Epithelial cell of esophagus (primary cell): Measurements from ENCODE around the gene AMBP.

Source experiments
- DNase-seq: peaks from one replicate; pipeline ENCODE4 v3.0.0; 2010; ENCODE audit warnings: low read depth
- H3K4me3 ChIP-seq: 2 replicates; pipeline ENCODE4 v1.5.1; 2011; ENCODE audit warnings: mild to moderate bottlenecking, low read length, control low read depth
- TF ChIP-seq, protein P1 (sequence below): IDR thresholded peaks from 2 replicates; pipeline ENCODE4 v1.5.1; 2011; ENCODE audit warnings: low read depth, mild to moderate bottlenecking, low read length, control low read depth, inconsistent platforms; ENCODE audit not compliant: insufficient read depth; ENCODE audit errors: missing control alignments

The AMBP gene

DNA sequence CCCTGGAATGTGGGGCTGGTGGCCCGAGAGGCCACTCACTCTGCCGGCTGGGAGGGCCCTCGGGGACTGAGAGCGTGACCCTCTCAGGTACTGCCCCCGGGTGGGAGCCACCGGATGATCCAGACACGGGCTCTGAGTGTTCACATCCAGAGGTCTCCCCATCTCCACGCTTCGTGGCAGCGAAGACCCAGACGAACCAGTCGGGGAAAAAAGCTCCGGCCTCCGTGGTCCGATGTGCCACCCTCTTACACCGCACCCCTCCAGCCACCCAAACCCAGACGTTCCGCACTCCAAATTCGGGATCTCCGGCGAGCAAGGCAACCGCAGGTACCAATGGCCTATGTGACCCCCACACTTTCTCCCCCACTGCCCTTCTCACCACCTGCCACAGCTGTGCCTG lies 49.5 kb downstream of the AMBP start:
- no peak overlapping the region for H3K4me3 ChIP-seq
- TF ChIP-seq, protein P1, sequence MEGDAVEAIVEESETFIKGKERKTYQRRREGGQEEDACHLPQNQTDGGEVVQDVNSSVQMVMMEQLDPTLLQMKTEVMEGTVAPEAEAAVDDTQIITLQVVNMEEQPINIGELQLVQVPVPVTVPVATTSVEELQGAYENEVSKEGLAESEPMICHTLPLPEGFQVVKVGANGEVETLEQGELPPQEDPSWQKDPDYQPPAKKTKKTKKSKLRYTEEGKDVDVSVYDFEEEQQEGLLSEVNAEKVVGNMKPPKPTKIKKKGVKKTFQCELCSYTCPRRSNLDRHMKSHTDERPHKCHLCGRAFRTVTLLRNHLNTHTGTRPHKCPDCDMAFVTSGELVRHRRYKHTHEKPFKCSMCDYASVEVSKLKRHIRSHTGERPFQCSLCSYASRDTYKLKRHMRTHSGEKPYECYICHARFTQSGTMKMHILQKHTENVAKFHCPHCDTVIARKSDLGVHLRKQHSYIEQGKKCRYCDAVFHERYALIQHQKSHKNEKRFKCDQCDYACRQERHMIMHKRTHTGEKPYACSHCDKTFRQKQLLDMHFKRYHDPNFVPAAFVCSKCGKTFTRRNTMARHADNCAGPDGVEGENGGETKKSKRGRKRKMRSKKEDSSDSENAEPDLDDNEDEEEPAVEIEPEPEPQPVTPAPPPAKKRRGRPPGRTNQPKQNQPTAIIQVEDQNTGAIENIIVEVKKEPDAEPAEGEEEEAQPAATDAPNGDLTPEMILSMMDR: no peak
- no peak for DNase-seq

GRCh38 chr9:114027863-114028465 lies 50.1 kb downstream of the AMBP start:
- no peak overlapping the region for H3K4me3 ChIP-seq
- DNase-seq: no peak
- TF ChIP-seq, protein P1: no peak

DNA sequence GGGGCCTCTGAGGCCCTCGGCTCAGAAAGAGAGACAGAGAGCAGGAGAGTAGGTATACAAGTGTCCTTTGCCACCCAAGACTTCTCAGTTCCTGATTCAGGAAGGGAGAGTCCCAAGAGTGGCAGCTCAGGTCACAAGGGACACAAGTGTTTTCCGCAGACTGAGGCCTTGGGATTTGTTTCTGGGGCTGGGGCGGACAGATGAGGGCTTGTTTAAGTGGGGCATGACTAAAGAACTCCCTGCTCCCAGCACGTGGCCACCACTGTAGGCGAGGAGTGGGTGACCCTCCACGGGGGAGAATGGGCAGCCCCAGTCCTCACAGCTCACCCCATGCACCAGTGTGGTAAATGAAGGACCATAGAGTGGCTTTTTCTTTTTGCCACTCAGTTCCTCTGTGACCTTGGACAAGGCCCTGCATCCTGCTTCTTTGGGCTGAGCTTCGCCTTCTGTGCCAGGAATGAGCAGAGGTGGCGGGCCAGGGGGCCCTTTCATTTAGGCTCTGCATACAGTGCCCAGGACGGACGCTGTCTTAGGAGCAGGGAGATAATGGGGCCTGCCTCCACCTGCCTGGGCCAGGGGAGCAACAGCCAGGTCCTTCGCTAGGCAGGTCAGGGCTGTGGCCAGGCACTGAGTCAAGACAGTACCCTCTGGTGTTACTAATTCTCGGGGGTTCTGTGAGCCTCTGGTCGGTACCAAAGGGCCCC lies 50.8 kb downstream of the AMBP start:
- TF ChIP-seq, protein P1: no peak
- H3K4me3 ChIP-seq: no peak overlapping the region
- DNase-seq: no peak

DNA sequence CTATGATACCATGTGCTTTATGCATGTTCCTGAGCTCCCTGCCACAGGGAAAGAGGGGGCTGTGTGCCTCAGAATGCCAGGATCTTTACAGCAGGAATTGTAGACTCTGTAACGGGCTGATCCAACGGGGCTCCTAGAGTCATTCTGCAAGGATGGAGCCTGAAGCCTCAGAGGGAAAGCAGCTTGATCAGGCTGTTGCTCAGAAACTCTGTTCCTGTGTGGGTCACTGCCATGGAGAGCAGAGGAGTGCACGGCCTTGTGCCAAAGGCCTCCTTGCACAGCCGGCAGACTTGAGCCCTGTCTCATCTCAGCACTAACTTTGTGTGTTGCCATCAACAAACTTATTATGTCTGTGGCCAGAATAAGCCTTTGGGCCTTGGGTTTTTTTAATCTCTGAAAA lies 51.8 kb downstream of the AMBP start:
- DNase-seq: no peak
- TF ChIP-seq, protein P1: no peak
- H3K4me3 ChIP-seq: no peak overlapping the region

DNA sequence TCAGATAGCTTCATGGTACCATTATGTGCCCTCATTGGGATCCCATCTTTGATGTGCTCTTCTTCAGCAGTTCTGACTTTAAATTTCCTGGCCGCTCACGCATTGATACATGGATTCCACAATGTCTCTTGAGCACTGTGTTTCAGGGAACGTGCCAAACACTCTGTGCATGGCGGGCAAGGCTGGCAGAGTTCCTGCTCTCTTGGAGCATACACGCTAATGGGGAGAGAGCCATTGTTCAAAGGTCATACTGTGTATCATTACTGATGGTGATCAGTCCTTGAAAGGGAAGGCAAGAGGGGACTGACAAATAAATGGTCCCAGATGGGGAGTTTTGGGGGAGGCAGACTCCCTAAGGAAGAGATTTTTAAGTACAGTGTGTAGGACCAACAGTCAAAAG lies 52.3 kb downstream of the AMBP start:
- no peak for DNase-seq
- no peak overlapping the region for H3K4me3 ChIP-seq
- TF ChIP-seq, protein P1: no peak

DNA sequence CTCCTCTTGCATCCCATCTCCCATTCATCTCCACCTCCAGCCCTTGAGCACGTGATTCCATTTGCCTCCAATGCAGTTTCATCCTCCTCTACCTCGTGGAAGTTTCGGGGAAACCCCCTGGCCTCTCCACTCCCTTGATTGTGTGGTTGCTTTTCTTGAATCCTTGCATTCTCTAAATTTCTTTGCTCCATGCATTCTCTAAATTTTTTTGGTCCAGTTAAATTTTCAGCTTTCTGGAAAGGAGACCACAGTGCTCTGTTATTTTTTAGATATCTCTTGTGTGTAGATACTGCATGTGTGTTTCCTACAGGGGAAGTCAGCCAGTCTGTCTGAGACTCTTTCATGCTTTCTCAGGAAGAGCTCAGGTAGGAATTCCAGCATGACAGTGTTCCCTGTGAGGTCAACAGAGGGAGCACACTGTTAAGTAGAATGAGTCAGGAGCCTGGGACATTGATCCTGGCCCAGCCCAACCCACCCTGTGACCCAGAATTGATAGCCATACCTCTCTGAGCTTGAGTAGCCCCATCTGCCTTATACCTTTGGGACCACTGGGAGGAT lies 52.8 kb downstream of the AMBP start:
- DNase-seq: no peak
- TF ChIP-seq, protein P1: no peak
- H3K4me3 ChIP-seq: no peak overlapping the region
